ENCODE data around the gene CRYZ. TPM values are rescaled to one million over a fixed set of nuclear protein-coding genes. Genes with fewer than 3 reads are reported as not detected.

Gene CRYZ
- total and polyA plus RNA-seq, 2 donors (not counting 3 experiments of a cell fraction or from before 2014, with no cell fraction given): 24.5 to 32.7 TPM

- no peak for TF ChIP-seq POLR2AphosphoS5 (IDR thresholded peaks at IDR 0.05; ENCODE audit: insufficient read depth, low read depth, low read length)
- TF ChIP-seq JUN (IDR thresholded peaks at IDR 0.05; ENCODE audit: borderline replicate concordance, insufficient read depth, insufficient read length, low read depth): no peak
- TF ChIP-seq FOS (IDR thresholded peaks at IDR 0.05; ENCODE audit: borderline replicate concordance, insufficient read depth, low read length): no peak
- no peak for TF ChIP-seq MAX (IDR thresholded peaks at IDR 0.05; ENCODE audit: insufficient read depth, insufficient read length)
- TF ChIP-seq MYC (IDR thresholded peaks at IDR 0.05; ENCODE audit: low read depth, low read length): no peak
- no peak for TF ChIP-seq POLR2A (IDR thresholded peaks at IDR 0.05; ENCODE audit: low read depth, low read length)
- TF ChIP-seq GATA2 (IDR thresholded peaks at IDR 0.05; ENCODE audit: insufficient read depth, insufficient read length, low read depth, low read length): no peak
- no peak for TF ChIP-seq EZH2 (IDR thresholded peaks at IDR 0.05; ENCODE audit: borderline replicate concordance, low read depth, low read length, severe bottlenecking)
- TF ChIP-seq CTCF (IDR thresholded peaks at IDR 0.05; ENCODE audit: extremely low read depth in 1 of 2, insufficient read depth in 1 of 2, low read depth in 1 of 2, low read length in 2 of 2): no peak
- ChIA-PET POLR2A (no interaction called here), CTCF (no interaction called here)
- dilution Hi-C loops (cut with MboI; ENCODE audit: extremely low pct_ligation_motif_present, low sequenced_read_pairs) (no loop called here), intact Hi-C loops (cut with micrococcal nuclease) (no loop called here)
- H2AFZ ChIP-seq (ENCODE audit: low read depth, low read length): no peak overlapping the region
- H3K27me3 ChIP-seq (ENCODE audit: control insufficient read depth in 2 of 2, insufficient read depth in 2 of 2, low read length in 2 of 2): no peaks in the 10 kb centered on the region
- no peak overlapping the region for H3K4me2 ChIP-seq (ENCODE audit: insufficient read depth, low read length)
- H4K20me1 ChIP-seq (replicated peaks; ENCODE audit: control insufficient read depth, extremely low read depth, insufficient read depth, low read length): no peaks in the 10 kb centered on the region
- H3K9me1 ChIP-seq (replicated peaks; ENCODE audit: control insufficient read depth, extremely low read depth, insufficient read depth, low read length): no peaks in the 10 kb centered on the region
- no peak for DNase-seq (ENCODE audit: low read depth, low spot score)
- H3K4me1 ChIP-seq (ENCODE audit: control insufficient read depth, extremely low read depth, insufficient read depth, low read length): no peaks in the 10 kb centered on the region
- no peak overlapping the region for H3K4me3 ChIP-seq (replicated peaks in 1 of 3; ENCODE audit: insufficient read depth in 1 of 3, low read depth in 1 of 3, low read length in 3 of 3)
- BruUV-seq (replicated peaks): no TSS peak
- H3K9me3 ChIP-seq (replicated peaks; ENCODE audit: control insufficient read depth, insufficient read depth, low read length): no peaks in the 10 kb centered on the region
- H3K79me2 ChIP-seq (ENCODE audit: control insufficient read depth, insufficient read depth, low read length): no peaks in the 10 kb centered on the region
- no peak overlapping the region for H3K27ac ChIP-seq (ENCODE audit: insufficient read depth, low read depth, low read length)
- no peak for FAIRE-seq
- H3K36me3 ChIP-seq (ENCODE audit: control insufficient read depth in 2 of 2, extremely low read depth in 1 of 2, insufficient read depth in 2 of 2, low read length in 2 of 2): peaks cover 4 to 12% of the 10 kb centered on the region in 2 experiments
- H3K9ac ChIP-seq (replicated peaks; ENCODE audit: extremely low read depth, insufficient read depth, low read length): no peak overlapping the region
These were observed 22.6 kb upstream of the CRYZ start for GRCh38 chr1:74755475-74755874.

Measured in endothelial cell of umbilical vein (primary cell).